IPS-15b (cell line): ENCODE data around the gene WNT16.
"Not testable (repeated sequence)": the region's sequence is repeated elsewhere in the genome, so short reads cannot be mapped to it uniquely, and the experiment has no call there.

Experiments
- H3K27me3 ChIP-seq: one replicate; pipeline ENCODE4 v1.6.1; 2013; ENCODE audit warnings: low read length; ENCODE audit not compliant: control insufficient read depth, insufficient read depth
- H3K36me3 ChIP-seq: one replicate; pipeline ENCODE4 v1.6.1; 2013; ENCODE audit warnings: low read length; ENCODE audit not compliant: control insufficient read depth, insufficient read depth
- H3K4me1 ChIP-seq: one replicate; pipeline ENCODE4 v1.6.1; 2013; ENCODE audit warnings: mild to moderate bottlenecking, low read length; ENCODE audit not compliant: control insufficient read depth, insufficient read depth
- H3K4me3 ChIP-seq: one replicate; pipeline ENCODE4 v1.5.1; 2013; ENCODE audit warnings: low read depth, low read length
- H3K9ac ChIP-seq: one replicate; pipeline ENCODE4 v1.6.1; 2013; ENCODE audit warnings: low read depth, mild to moderate bottlenecking, low read length
- H3K9me3 ChIP-seq: one replicate; pipeline ENCODE4 v1.6.1; 2013; ENCODE audit warnings: mild to moderate bottlenecking, low read length; ENCODE audit not compliant: control insufficient read depth, insufficient read depth

WNT16 gene

DNA sequence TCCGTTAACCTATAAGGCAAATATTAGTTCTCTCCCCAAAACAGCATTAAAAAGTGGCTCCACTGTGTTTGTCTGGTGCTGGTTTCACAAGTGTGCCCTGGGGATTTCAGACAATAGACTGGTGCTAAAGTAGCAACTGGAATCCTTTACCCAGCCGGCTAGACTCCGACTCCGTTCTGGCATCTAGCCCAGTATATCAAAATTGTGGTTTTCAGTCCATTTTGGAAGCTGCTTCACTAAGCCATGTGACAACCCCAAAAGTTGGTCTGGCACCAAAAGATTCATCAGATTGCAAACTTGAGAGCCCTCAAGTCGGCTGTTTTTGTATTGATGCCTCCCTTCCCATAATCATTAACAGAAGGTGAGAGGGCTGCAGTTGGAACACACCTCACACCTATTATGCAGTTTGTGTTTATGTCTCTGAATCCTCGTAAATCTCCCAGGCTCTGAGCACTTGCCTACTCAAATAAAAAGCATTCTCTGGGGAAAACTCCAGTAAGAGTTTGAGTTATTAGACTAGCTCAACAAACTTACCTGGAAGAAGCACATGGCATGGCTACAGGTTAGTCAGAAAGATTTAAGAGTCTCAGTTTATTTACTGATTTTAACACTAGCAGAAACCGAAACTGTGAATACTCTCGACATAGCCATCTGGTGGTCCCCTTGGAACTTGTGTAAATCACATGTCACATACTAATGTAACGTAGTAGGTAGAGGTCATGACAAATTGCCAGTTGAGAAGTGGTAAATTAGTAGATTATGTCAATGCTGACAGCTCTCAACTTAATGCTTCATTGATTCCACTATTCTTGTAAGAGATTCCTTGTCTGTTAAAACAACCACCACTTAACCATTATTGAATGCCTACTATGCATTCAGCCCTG lies 14.8 kb upstream of the WNT16 start:
- no peak overlapping the region for H3K4me3 ChIP-seq
- no peaks in the 10 kb centered on the region for H3K9me3 ChIP-seq
- no peaks in the 10 kb centered on the region for H3K36me3 ChIP-seq
- no peaks in the 10 kb centered on the region for H3K27me3 ChIP-seq
- H3K9ac ChIP-seq = no peak overlapping the region
- H3K4me1 ChIP-seq = no peaks in the 10 kb centered on the region

- not testable (repeated sequence) for H3K9ac ChIP-seq, H3K4me1 ChIP-seq, H3K36me3 ChIP-seq, H3K4me3 ChIP-seq, H3K27me3 ChIP-seq, H3K9me3 ChIP-seq
Measured at GRCh38 chr7:121315170-121315569, 13.6 kb upstream of the WNT16 start.

DNA sequence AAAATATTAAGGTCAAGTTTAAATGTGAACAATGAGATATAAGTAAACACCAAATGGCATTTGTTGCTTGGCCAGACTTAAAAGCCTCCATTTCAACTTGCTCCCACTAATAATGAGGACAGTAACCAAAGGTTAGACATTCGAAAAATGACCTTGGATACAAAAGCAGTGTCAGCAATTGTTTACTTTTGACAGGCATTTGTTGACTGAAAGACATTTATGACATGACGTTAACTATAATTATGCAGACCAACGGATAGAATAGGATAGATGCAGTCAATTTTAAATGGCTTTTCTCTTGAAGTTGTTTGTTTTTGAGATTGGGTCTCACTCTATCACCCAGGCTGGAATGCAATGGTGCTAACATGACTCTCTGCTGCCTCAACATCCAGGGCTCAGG lies 6.3 kb upstream of the WNT16 start:
- Histone ChIP-seq H3K27me3 (peaks cover under 1% of the 10 kb centered on the region), H3K4me1 (no peaks in the 10 kb centered on the region), H3K4me3 (no peak overlapping the region), H3K36me3 (no peaks in the 10 kb centered on the region), H3K9ac (no peak overlapping the region), H3K9me3 (no peaks in the 10 kb centered on the region)

- Histone ChIP-seq H3K4me1 (no peaks in the 10 kb centered on the region), H3K36me3 (no peaks in the 10 kb centered on the region), H3K4me3 (no peak overlapping the region), H3K9ac (no peak overlapping the region), H3K9me3 (no peaks in the 10 kb centered on the region), H3K27me3 (peaks cover 13% of the 10 kb centered on the region)
Measured at GRCh38 chr7:121323515-121324302, 5.1 kb upstream of the WNT16 start.

- no peak overlapping the region for H3K9ac ChIP-seq
- no peaks in the 10 kb centered on the region for H3K4me1 ChIP-seq
- no peaks in the 10 kb centered on the region for H3K36me3 ChIP-seq
- H3K9me3 ChIP-seq = no peaks in the 10 kb centered on the region
- no peak overlapping the region for H3K4me3 ChIP-seq
- H3K27me3 ChIP-seq = peaks cover 48% of the 10 kb centered on the region
Measured at GRCh38 chr7:121327671-121328070, 1.1 kb upstream of the WNT16 start.

DNA sequence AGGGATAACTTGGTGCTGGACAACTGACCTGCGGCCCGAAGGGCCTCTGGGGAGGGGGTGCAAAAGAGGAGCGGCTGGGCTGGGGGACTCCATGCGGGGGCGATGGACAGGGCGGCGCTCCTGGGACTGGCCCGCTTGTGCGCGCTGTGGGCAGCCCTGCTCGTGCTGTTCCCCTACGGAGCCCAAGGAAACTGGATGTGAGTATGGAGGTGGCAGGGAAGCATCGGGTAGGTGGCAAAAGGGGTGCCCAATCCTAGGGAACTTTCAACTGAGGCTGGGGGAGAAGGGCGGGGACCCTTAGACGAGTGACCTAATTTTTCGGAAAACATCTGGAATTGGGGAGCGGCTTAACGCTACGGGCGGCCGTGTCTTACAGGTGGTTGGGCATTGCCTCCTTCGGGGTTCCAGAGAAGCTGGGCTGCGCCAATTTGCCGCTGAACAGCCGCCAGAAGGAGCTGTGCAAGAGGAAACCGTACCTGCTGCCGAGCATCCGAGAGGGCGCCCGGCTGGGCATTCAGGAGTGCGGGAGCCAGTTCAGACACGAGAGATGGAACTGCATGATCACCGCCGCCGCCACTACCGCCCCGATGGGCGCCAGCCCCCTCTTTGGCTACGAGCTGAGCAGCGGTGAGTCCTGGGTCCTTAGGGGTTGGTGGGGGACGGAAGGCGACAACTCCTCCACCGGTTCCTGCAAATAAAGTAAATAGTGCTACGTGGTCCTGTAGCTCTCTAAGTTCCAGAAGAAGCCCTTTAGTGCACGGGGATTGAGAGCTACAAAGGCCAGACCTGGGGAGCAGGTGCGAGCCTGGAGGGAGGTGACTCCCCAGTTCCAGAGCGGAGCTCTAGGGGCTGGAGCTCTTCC lies 622 bp downstream of the WNT16 start:
- H3K9ac ChIP-seq = no peak overlapping the region
- peaks cover 48% of the 10 kb centered on the region for H3K27me3 ChIP-seq
- peak overlapping the region; percentile 73 for H3K4me3 ChIP-seq
- H3K9me3 ChIP-seq = no peaks in the 10 kb centered on the region
- H3K36me3 ChIP-seq = no peaks in the 10 kb centered on the region
- H3K4me1 ChIP-seq = no peaks in the 10 kb centered on the region

GRCh38 chr7:121330053-121330833 lies 1.4 kb downstream of the WNT16 start:
- peak overlapping the region; percentile 73 for H3K4me3 ChIP-seq
- H3K27me3 ChIP-seq = peaks cover 48% of the 10 kb centered on the region

GRCh38 chr7:121331048-121331447 lies 2.2 kb downstream of the WNT16 start:
- Histone ChIP-seq H3K9ac (no peak overlapping the region), H3K36me3 (no peaks in the 10 kb centered on the region), H3K4me3 (peak overlapping the region; percentile 73), H3K4me1 (no peaks in the 10 kb centered on the region), H3K9me3 (no peaks in the 10 kb centered on the region), H3K27me3 (peaks cover 48% of the 10 kb centered on the region)

More at GRCh38 chr7:121330053-121330833, 1.4 kb downstream of the WNT16 start:
- Histone ChIP-seq H3K36me3 (no peaks in the 10 kb centered on the region), H3K9me3 (no peaks in the 10 kb centered on the region), H3K4me1 (no peaks in the 10 kb centered on the region), H3K9ac (no peak overlapping the region)

DNA sequence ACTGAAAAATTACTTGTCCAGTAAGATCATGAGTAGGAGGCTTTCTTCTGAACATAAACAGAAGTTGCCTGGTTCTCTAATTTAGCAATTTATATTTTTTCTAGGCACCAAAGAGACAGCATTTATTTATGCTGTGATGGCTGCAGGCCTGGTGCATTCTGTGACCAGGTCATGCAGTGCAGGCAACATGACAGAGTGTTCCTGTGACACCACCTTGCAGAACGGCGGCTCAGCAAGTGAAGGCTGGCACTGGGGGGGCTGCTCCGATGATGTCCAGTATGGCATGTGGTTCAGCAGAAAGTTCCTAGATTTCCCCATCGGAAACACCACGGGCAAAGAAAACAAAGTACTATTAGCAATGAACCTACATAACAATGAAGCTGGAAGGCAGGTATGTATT lies 2.8 kb downstream of the WNT16 start:
- Histone ChIP-seq H3K27me3 (peaks cover 48% of the 10 kb centered on the region), H3K4me3 (no peak overlapping the region), H3K36me3 (no peaks in the 10 kb centered on the region), H3K9ac (no peak overlapping the region), H3K9me3 (no peaks in the 10 kb centered on the region), H3K4me1 (no peaks in the 10 kb centered on the region)

DNA sequence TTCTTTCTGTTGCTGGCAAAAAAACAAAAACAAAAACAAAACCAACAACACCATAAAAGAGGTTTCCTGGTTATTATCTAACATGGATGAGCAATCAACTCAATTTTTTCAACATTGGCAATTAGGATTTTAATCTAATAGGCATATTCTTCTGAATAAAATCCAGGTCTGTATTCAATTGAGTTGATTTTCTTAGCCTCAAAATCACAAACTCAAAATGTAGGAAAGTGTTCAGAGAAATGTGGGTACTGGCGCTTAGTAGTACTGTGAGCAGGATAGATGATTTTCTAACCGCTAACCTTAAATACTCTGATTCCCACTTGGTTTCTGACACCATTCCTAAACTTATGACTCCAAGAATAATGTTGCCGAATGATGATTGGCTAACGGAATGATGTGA lies 5.6 kb downstream of the WNT16 start:
- Histone ChIP-seq H3K27me3 (peaks cover 30% of the 10 kb centered on the region), H3K9ac (no peak overlapping the region), H3K4me1 (no peaks in the 10 kb centered on the region)

More for the DNA sequence above, 5.6 kb downstream of the WNT16 start:
- Histone ChIP-seq H3K9me3 (no peaks in the 10 kb centered on the region), H3K4me3 (no peak overlapping the region), H3K36me3 (no peaks in the 10 kb centered on the region)
